GM21619 (cell line): Measurements from ENCODE around the gene GOSR1.
"Not testable (repeated sequence)": the region's sequence is repeated elsewhere in the genome, so short reads cannot be mapped to it uniquely, and the experiment has no call there.

ENCODE experiments used
- ATAC-seq: cut with Tn5 transposase; IDR thresholded peaks from one replicate; pipeline ENCODE4 v1.9.1; 2021; ENCODE audit not compliant: unreplicated experiment

Gene GOSR1

GRCh38 chr17:30477083-30477773 lies at the start of gene GOSR1:
Gene GOSR1, plus strand, starts transcription at chr17:30477408. Its CDS starts 26 bp downstream, at chr17:30477434.
- peak; percentile 92 for ATAC-seq

- no peak for ATAC-seq
These were observed 49.6 kb upstream of the GOSR1 start for GRCh38 chr17:30427611-30428010.

GRCh38 chr17:30429155-30429554 lies 48.1 kb upstream of the GOSR1 start:
- no peak for ATAC-seq

GRCh38 chr17:30433514-30433913 lies 43.7 kb upstream of the GOSR1 start:
- no peak for ATAC-seq

GRCh38 chr17:30436729-30437128 lies 40.5 kb upstream of the GOSR1 start:
- no peak for ATAC-seq

- ATAC-seq, result no peak
These were observed 33.5 kb upstream of the GOSR1 start for GRCh38 chr17:30443721-30444120.

- not testable (repeated sequence) for ATAC-seq
These were observed 30.6 kb upstream of the GOSR1 start for GRCh38 chr17:30446640-30447039.

GRCh38 chr17:30449480-30449879 lies 27.7 kb upstream of the GOSR1 start:
- no peak for ATAC-seq

- no peak for ATAC-seq
These were observed 26.8 kb upstream of the GOSR1 start for GRCh38 chr17:30450125-30451027.

- no peak for ATAC-seq
These were observed 22.6 kb upstream of the GOSR1 start for GRCh38 chr17:30454635-30455034.

GRCh38 chr17:30458371-30458770 lies 18.8 kb upstream of the GOSR1 start:
- no peak for ATAC-seq

- not testable (repeated sequence) for ATAC-seq
These were observed 18.3 kb upstream of the GOSR1 start for GRCh38 chr17:30458797-30459413.

- ATAC-seq, result no peak
These were observed 8.7 kb upstream of the GOSR1 start for GRCh38 chr17:30468465-30468864.

- no peak for ATAC-seq
These were observed 4.8 kb upstream of the GOSR1 start for GRCh38 chr17:30472238-30472890.

GRCh38 chr17:30475206-30475605 lies 2.0 kb upstream of the GOSR1 start:
- ATAC-seq, result no peak

- ATAC-seq, result no peak
These were observed 504 bp upstream of the GOSR1 start for GRCh38 chr17:30476726-30477082.

GRCh38 chr17:30477774-30478115 lies 537 bp downstream of the GOSR1 start:
- no peak for ATAC-seq

GRCh38 chr17:30482555-30482954 lies 5.3 kb downstream of the GOSR1 start:
- ATAC-seq, result no peak

GRCh38 chr17:30483159-30483558 lies 6.0 kb downstream of the GOSR1 start:
- no peak for ATAC-seq

GRCh38 chr17:30493780-30494179 lies 16.6 kb downstream of the GOSR1 start:
- no peak for ATAC-seq

- no peak for ATAC-seq
These were observed 18.4 kb downstream of the GOSR1 start for GRCh38 chr17:30495586-30495985.
